Measurements from ENCODE around the gene LHFPL3. TPM values are rescaled to one million over a fixed set of nuclear protein-coding genes. Genes with fewer than 3 reads are reported as not detected.

Gene LHFPL3
- polyA plus RNA-seq, 2 of the 4 experiments (the other 2 are of a cell fraction), result not detected

DNA sequence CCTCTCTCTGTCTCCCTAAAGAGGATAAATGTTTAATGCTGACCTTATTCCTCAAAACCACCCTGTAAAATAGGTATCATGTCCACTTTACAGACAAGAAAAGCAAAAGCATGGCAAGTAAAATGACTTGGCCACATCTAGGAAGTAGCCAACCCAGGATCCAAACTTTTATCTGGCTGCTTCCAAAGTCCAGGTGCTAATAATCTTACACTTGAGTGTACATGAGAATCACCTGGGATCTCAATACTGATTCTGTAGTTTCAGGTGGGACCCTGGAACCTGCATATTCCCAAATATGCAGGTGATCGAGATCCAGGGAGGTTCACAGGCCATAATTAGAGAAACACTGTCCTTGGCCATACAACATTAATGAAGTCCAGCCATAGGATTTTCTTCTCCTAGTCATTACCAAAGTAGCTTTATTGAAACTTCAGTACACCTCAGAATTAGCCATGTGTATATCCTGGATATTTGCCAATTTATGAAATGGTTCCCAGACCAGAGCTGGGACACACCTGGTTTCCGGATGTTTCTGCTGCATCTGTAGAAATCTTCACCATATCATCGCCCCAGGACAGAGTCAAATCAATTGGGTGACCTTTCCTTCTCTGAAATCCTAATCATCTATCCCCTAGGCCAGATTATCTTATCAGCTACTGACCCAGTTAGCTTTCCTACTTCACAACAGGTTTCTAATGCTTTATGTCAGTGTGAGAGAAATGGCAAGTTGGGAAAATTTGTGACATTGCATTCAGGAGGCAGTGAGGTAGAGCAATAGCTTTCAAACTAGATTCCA, 566.5 kb downstream of the LHFPL3 start:
- no peak for TF ChIP-seq JUNB (IDR thresholded peaks at IDR 0.05)
- Histone ChIP-seq H3K27ac (no peak overlapping the region), H3K4me1 (no peaks in the 10 kb centered on the region), H3K4me3 (no peak overlapping the region), H3K4me2 (no peak overlapping the region), H3K9me3 (no peaks in the 10 kb centered on the region)
- ATAC-seq (no peak), FAIRE-seq (no peak), DNase-seq (ENCODE audit: low read depth in 1 of 2, low spot score in 1 of 2) (no peak)
- WGBS (ENCODE audit: missing lambda C conversion rate), result 34% methylated on average over 3 of the region's 3 CpGs
- CTCF ChIA-PET, result interaction anchor here (0.5 to 8.6 kb wide), 3 partner anchors 12 to 83 kb away, joined by 3 to 53 read pairs (median 23); no protein-coding TSS in a partner anchor
- POLR2A ChIA-PET, result no interaction called here

DNA sequence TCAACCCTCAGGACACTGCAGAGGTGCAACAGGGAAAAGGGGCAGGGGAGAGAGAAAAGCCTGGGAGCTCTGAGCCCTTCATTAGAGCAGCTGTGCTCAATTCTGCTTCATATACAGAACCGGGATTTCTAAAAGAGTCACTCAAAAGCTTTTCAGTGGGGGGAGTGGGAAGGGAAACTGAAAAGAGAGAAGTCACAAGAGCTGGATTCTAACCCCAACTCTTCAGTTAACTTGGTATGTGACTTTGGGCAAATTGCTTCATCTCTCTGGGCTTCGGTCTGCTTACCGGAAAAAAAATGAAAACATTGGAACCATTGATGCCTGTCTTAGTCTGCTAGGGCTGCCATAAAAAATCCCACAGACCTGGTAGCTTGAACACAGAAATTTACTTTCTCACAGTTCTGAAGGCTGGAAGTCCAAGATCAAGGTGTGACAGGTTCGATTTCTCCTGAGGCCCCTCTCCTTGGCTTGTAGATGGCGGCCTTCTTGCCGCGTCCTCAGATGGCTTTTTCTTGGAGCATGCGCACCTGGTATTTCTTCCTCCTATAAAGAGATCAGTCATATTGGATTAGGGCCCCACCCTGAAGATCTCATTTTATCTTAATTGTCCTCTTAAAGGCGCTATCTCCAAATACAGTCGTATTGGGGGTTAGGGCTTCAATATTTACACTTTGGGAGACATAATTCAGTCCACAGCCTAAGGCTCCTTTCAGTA, 567.3 kb downstream of the LHFPL3 start:
- ATAC-seq (no peak), FAIRE-seq (no peak), DNase-seq (ENCODE audit: low read depth in 1 of 2, low spot score in 1 of 2) (no peak)
- 70% methylated on average over 10 of the region's 10 CpGs for WGBS (ENCODE audit: missing lambda C conversion rate)
- Histone ChIP-seq H3K9me3 (no peaks in the 10 kb centered on the region), H3K4me2 (no peak overlapping the region), H3K4me1 (no peaks in the 10 kb centered on the region), H3K4me3 (no peak overlapping the region), H3K27ac (no peak overlapping the region)
- ChIA-PET POLR2A (no interaction called here), CTCF (interaction anchor here (0.5 to 8.6 kb wide), 3 partner anchors 13 to 82 kb away, joined by 3 to 53 read pairs (median 23); no protein-coding TSS in a partner anchor)
- TF ChIP-seq USF2 (IDR thresholded peaks at IDR 0.05) (no peak), NR3C1 (IDR thresholded peaks at IDR 0.05) (no peak), KDM5A (IDR thresholded peaks at IDR 0.05) (no peak), SREBF2 (IDR thresholded peaks at IDR 0.05) (no peak), BHLHE40 (IDR thresholded peaks at IDR 0.05; ENCODE audit: low read depth, low read length) (no peak), MAZ (IDR thresholded peaks at IDR 0.05; ENCODE audit: borderline replicate concordance, low read depth, low read length) (no peak)

DNA sequence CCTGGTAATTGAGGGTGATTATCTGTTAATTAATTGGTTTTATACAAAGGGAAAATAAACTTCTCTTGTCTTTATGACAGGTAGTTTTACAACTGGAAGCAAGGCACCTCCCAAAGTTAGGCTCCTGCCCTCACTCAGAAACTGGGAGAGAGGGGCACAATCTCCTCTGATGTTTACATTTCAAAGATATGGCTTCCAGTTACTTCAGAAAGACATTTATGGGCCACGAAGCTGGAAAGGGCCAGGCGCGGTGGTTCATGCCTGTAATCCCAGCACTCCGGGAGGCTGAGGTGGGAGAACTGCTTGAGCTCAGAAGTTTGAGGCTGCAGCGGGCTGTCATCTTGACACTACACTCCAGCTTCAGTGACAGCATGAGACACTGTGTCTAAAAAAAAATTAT, 570.0 kb downstream of the LHFPL3 start:
- ChIA-PET POLR2A (no interaction called here), CTCF (interaction anchor here (0.6 to 8.6 kb wide), 4 partner anchors 10 to 39 kb away, joined by 3 to 53 read pairs (median 6); no protein-coding TSS in a partner anchor)
- Histone ChIP-seq H3K9me3 (no peaks in the 10 kb centered on the region), H3K27ac (no peak overlapping the region), H3K4me1 (no peaks in the 10 kb centered on the region), H3K4me3 (no peak overlapping the region), H3K4me2 (no peak overlapping the region)
- ATAC-seq (no peak), FAIRE-seq (no peak), DNase-seq (ENCODE audit: low read depth in 1 of 2, low spot score in 1 of 2) (no peak)
- TF ChIP-seq RFX5 (IDR thresholded peaks at IDR 0.05) (no peak), KDM5A (IDR thresholded peaks at IDR 0.05) (no peak), HOXB5 (CRISPR knock-in tag; IDR thresholded peaks at IDR 0.05) (no peak), SMC3 (IDR thresholded peaks at IDR 0.05) (no peak), EHF (CRISPR knock-in tag; IDR thresholded peaks at IDR 0.05) (no peak), CEBPB (IDR thresholded peaks at IDR 0.05) (no peak), HDAC2 (IDR thresholded peaks at IDR 0.05) (no peak), POLR2AphosphoS2 (conservative IDR thresholded peaks at IDR 0.05; ENCODE audit: low read length) (no peak), USF2 (IDR thresholded peaks at IDR 0.05) (no peak), NFE2L2 (conservative IDR thresholded peaks at IDR 0.05; ENCODE audit: low read length) (no peak), PBX3 (IDR thresholded peaks at IDR 0.05) (no peak), E2F6 (IDR thresholded peaks at IDR 0.05; ENCODE audit: borderline replicate concordance, low read depth) (no peak), FOSB (CRISPR knock-in tag; IDR thresholded peaks at IDR 0.05) (no peak), HOXB13 (CRISPR knock-in tag; IDR thresholded peaks at IDR 0.05; ENCODE audit: low read depth) (no peak)
- TF ChIP-seq, protein P1, sequence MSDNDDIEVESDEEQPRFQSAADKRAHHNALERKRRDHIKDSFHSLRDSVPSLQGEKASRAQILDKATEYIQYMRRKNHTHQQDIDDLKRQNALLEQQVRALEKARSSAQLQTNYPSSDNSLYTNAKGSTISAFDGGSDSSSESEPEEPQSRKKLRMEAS (IDR thresholded peaks at IDR 0.05), result no peak
- TF ChIP-seq, protein P2, sequence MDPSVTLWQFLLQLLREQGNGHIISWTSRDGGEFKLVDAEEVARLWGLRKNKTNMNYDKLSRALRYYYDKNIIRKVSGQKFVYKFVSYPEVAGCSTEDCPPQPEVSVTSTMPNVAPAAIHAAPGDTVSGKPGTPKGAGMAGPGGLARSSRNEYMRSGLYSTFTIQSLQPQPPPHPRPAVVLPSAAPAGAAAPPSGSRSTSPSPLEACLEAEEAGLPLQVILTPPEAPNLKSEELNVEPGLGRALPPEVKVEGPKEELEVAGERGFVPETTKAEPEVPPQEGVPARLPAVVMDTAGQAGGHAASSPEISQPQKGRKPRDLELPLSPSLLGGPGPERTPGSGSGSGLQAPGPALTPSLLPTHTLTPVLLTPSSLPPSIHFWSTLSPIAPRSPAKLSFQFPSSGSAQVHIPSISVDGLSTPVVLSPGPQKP (IDR thresholded peaks at IDR 0.05; ENCODE audit: low read depth, low read length), result no peak
- TF ChIP-seq, protein P3, sequence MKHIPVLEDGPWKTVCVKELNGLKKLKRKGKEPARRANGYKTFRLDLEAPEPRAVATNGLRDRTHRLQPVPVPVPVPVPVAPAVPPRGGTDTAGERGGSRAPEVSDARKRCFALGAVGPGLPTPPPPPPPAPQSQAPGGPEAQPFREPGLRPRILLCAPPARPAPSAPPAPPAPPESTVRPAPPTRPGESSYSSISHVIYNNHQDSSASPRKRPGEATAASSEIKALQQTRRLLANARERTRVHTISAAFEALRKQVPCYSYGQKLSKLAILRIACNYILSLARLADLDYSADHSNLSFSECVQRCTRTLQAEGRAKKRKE (CRISPR knock-in tag; IDR thresholded peaks at IDR 0.05; ENCODE audit: low read depth), result no peak
- 57% methylated on average over 5 of the region's 5 CpGs for WGBS (ENCODE audit: missing lambda C conversion rate)
